Uterus (tissue), 4 donors: ENCODE measurements around the gene CEACAM6. TPM values are rescaled to one million over a fixed set of nuclear protein-coding genes. Genes with fewer than 3 reads are reported as not detected.

Source experiments
- DNase-seq, 2 donors: peaks; one replicate each; pipeline ENCODE4 v3.0.0-alpha.2; 2019 to 2020
- H3K27ac ChIP-seq, 2 donors: fragments of 200-600 bp; sonication (generic); 1 replicate in 1 of 2; 2 replicates in 1 of 2; pipeline ENCODE4 v1.5.1; 2016 to 2018
- H3K27me3 ChIP-seq, 2 donors: fragments of 200-600 bp; sonication (generic); one replicate each; pipeline ENCODE4 v1.5.1; 2018 to 2019; ENCODE audit warnings: control low read depth in 1 of 2
- H3K36me3 ChIP-seq, 2 donors: fragments of 200-600 bp; sonication (generic); one replicate each; pipeline ENCODE4 v1.5.1; 2019; ENCODE audit warnings: control low read depth in 1 of 2
- H3K4me1 ChIP-seq, 2 donors: fragments of 200-600 bp; sonication (generic); one replicate each; pipeline ENCODE4 v1.5.1; 2018 to 2019; ENCODE audit warnings: control low read depth in 1 of 2
- H3K4me3 ChIP-seq, 2 donors: fragments of 200-600 bp; sonication (generic); 1 replicate in 1 of 2; 2 replicates in 1 of 2; pipeline ENCODE4 v1.5.1; 2018 to 2019; ENCODE audit warnings: mild to moderate bottlenecking in 1 of 2
- H3K9me3 ChIP-seq, 2 donors: fragments of 200-600 bp; sonication (generic); one replicate each; pipeline ENCODE4 v1.5.1; 2019; ENCODE audit warnings: control low read depth in 1 of 2
- CTCF ChIP-seq, 4 experiments: fragments of 200-600 bp in 2 of 4; fragments of 450-650 bp in 2 of 4; sonication (generic) in 2 of 4; IDR thresholded peaks; one replicate each; pipeline ENCODE4 v1.5.1; 2016 to 2019; ENCODE audit warnings: antibody characterized with exemption in 4 of 4, mild to moderate bottlenecking in 2 of 4, moderate library complexity in 1 of 4
- POLR2A ChIP-seq, 2 donors: fragments of 450-650 bp; IDR thresholded peaks; one replicate each; pipeline ENCODE4 v1.6.1; 2016; ENCODE audit warnings: antibody characterized with exemption in 2 of 2, mild to moderate bottlenecking in 1 of 2, moderate library complexity in 1 of 2
- intact Hi-C: fragments of 100-400 bp; cut with DNase I; formaldehyde crosslinking; loops from one replicate; pipeline ENCODE4 v1.15.1; 2023; ENCODE audit warnings: low total_unique reads
- total RNA-seq, 4 donors: library from RNA; depleted of rRNA in 3 of 4; stranded (reverse); fragments of >200 nt in 3 of 4; gene quantifications; one replicate each; pipeline versions ENCODE4 v1.1.0 to v1.2.4, GENCODE V29; 2014 to 2023
- donor health status: DM: yes; HTN: yes; CAD: no.

CEACAM6 gene
- total RNA-seq, 4 donors from 2014 or later = 0.41 TPM; not detected in 3

GRCh38 chr19:41709951-41710645 is 45.2 kb upstream of the CEACAM6 start:
- no peaks in the 10 kb centered on the region for H3K36me3 ChIP-seq
- no peaks in the 10 kb centered on the region for H3K27me3 ChIP-seq
- TF ChIP-seq POLR2A (IDR thresholded peaks at IDR 0.05) (no peak), CTCF (IDR thresholded peaks at IDR 0.05) (no peak)
- no peak overlapping the region for H3K27ac ChIP-seq
- H3K9me3 ChIP-seq = no peaks in the 10 kb centered on the region
- no peak for DNase-seq
- no peaks in the 10 kb centered on the region for H3K4me1 ChIP-seq
- intact Hi-C loops = no loop called here
- no peak overlapping the region for H3K4me3 ChIP-seq

- TF ChIP-seq POLR2A (IDR thresholded peaks at IDR 0.05) (no peak), CTCF (IDR thresholded peaks at IDR 0.05) (no peak)
- H3K4me3 ChIP-seq = no peak overlapping the region
- H3K27me3 ChIP-seq = no peaks in the 10 kb centered on the region
- H3K9me3 ChIP-seq = no peaks in the 10 kb centered on the region
- no peaks in the 10 kb centered on the region for H3K36me3 ChIP-seq
- H3K4me1 ChIP-seq = no peaks in the 10 kb centered on the region
- no peak overlapping the region for H3K27ac ChIP-seq
- no peak for DNase-seq
- intact Hi-C loops = no loop called here
Measured at GRCh38 chr19:41711376-41712261, 43.7 kb upstream of the CEACAM6 start.

- Histone ChIP-seq H3K27ac (no peak overlapping the region), H3K4me1 (no peaks in the 10 kb centered on the region), H3K36me3 (no peaks in the 10 kb centered on the region), H3K9me3 (no peaks in the 10 kb centered on the region), H3K27me3 (no peaks in the 10 kb centered on the region), H3K4me3 (no peak overlapping the region)
- intact Hi-C loops = no loop called here
- no peak for DNase-seq
- no peak for TF ChIP-seq CTCF (IDR thresholded peaks at IDR 0.05)
- no peak for TF ChIP-seq POLR2A (IDR thresholded peaks at IDR 0.05)
Measured at GRCh38 chr19:41714598-41714997, 40.7 kb upstream of the CEACAM6 start.

GRCh38 chr19:41718761-41719160 is 36.6 kb upstream of the CEACAM6 start:
- Histone ChIP-seq H3K27ac (no peak overlapping the region), H3K27me3 (no peaks in the 10 kb centered on the region), H3K4me1 (no peaks in the 10 kb centered on the region), H3K4me3 (no peak overlapping the region), H3K36me3 (no peaks in the 10 kb centered on the region), H3K9me3 (no peaks in the 10 kb centered on the region)
- DNase-seq = no peak
- TF ChIP-seq CTCF (IDR thresholded peaks at IDR 0.05) (no peak), POLR2A (IDR thresholded peaks at IDR 0.05) (no peak)
- intact Hi-C loops = no loop called here

GRCh38 chr19:41720103-41720502 is 35.2 kb upstream of the CEACAM6 start:
- TF ChIP-seq CTCF (IDR thresholded peaks at IDR 0.05) (no peak), POLR2A (IDR thresholded peaks at IDR 0.05) (no peak)
- no peaks in the 10 kb centered on the region for H3K9me3 ChIP-seq
- H3K4me1 ChIP-seq = no peaks in the 10 kb centered on the region
- no peak overlapping the region for H3K4me3 ChIP-seq
- no peak overlapping the region for H3K27ac ChIP-seq
- intact Hi-C loops = no loop called here
- no peak for DNase-seq
- no peaks in the 10 kb centered on the region for H3K27me3 ChIP-seq
- no peaks in the 10 kb centered on the region for H3K36me3 ChIP-seq
